Activated naive CD8-positive, alpha-beta T cell treated with anti-CD3 and anti-CD28 coated beads, Interleukin-2, amount 50 U/mL, for 16 hours (primary cell): ENCODE results near the gene FAM50A.

Experiments
- DNase-seq: peaks from one replicate; pipeline ENCODE4 v3.0.0-alpha.2; 2020; ENCODE audit warnings: low read depth, low spot score

FAM50A gene

GRCh38 chrX:154437971-154438893 is 5.7 kb upstream of the FAM50A start:
- DNase-seq, result no peak

GRCh38 chrX:154439841-154440240 is 4.1 kb upstream of the FAM50A start:
- no peak for DNase-seq

- no peak for DNase-seq
Measured at GRCh38 chrX:154440623-154441357, 3.2 kb upstream of the FAM50A start.

- DNase-seq, result no peak
Measured at GRCh38 chrX:154441564-154441963, 2.4 kb upstream of the FAM50A start.

GRCh38 chrX:154441984-154442707 is 1.8 kb upstream of the FAM50A start:
- no peak for DNase-seq

- no peak for DNase-seq
Measured at GRCh38 chrX:154443479-154443910, 446 bp upstream of the FAM50A start.

GRCh38 chrX:154444755-154445246 is 860 bp downstream of the FAM50A start:
- no peak for DNase-seq

- DNase-seq, result no peak
Measured at GRCh38 chrX:154445776-154446175, 1.8 kb downstream of the FAM50A start.

- no peak for DNase-seq
Measured at GRCh38 chrX:154446430-154446829, 2.5 kb downstream of the FAM50A start.

- no peak for DNase-seq
Measured at GRCh38 chrX:154448484-154448883, 4.5 kb downstream of the FAM50A start.

- no peak for DNase-seq
Measured at GRCh38 chrX:154449618-154450017, 5.7 kb downstream of the FAM50A start.

GRCh38 chrX:154450312-154450711 is 6.4 kb downstream of the FAM50A start:
- no peak for DNase-seq

GRCh38 chrX:154452823-154453222 is 8.9 kb downstream of the FAM50A start:
- no peak for DNase-seq

- DNase-seq, result no peak
Measured at GRCh38 chrX:154457491-154458115, 13.7 kb downstream of the FAM50A start.

- no peak for DNase-seq
Measured at GRCh38 chrX:154458116-154458953, 14.4 kb downstream of the FAM50A start, which contains the start of gene PLXNA3. PLXNA3 (plus strand) TSS chrX:154458281; CDS start chrX:154460184, 1,903 bp downstream.

GRCh38 chrX:154458954-154459778 is 15.2 kb downstream of the FAM50A start:
- DNase-seq, result no peak

- no peak for DNase-seq
Measured at GRCh38 chrX:154459832-154460231, 15.9 kb downstream of the FAM50A start.

- DNase-seq, result no peak
Measured at GRCh38 chrX:154460326-154460725, 16.4 kb downstream of the FAM50A start.

GRCh38 chrX:154462396-154462795 is 18.5 kb downstream of the FAM50A start:
- no peak for DNase-seq
